ENCODE results near the gene WAC.
"Not testable (repeated sequence)": the region's sequence is repeated elsewhere in the genome, so short reads cannot be mapped to it uniquely, and the experiment has no call there.

GRCh38 chr10:28658824-28659223, 125.9 kb downstream of the WAC start:
- not testable (repeated sequence) for TF ChIP-seq CTCF (IDR thresholded peaks at IDR 0.05; ENCODE audit: low read depth, low read length); POLR2A (IDR thresholded peaks at IDR 0.05; ENCODE audit: extremely low read depth, insufficient read length)
